Chondrocyte (in vitro differentiated cells): Measurements from ENCODE around the gene LIPK. TPM values are rescaled to one million over a fixed set of nuclear protein-coding genes. Genes with fewer than 3 reads are reported as not detected.

Experiments
- total RNA-seq: library from RNA; stranded (reverse); gene quantifications from 3 replicates; pipeline ENCODE4 v1.2.1, GENCODE V29; 2021

Gene LIPK
- total RNA-seq, 1 donor from 2014 or later, result not detected

Other genes with a start within 250 kb of the LIPK start
- 5.1 to 5.8 TPM (median 5.3 TPM) in 3 replicates for gene RNLS, start 122.9 kb upstream of the LIPK start, total RNA-seq
- not detected in 3 replicates for gene LIPJ, start 119.5 kb upstream of the LIPK start, total RNA-seq
- gene LIPF, start 41.8 kb upstream of the LIPK start, total RNA-seq, result not detected in 3 replicates
- not detected in 3 replicates for gene LIPN, start 53.8 kb downstream of the LIPK start, total RNA-seq
- not detected in 3 replicates for gene LIPM, start 96.5 kb downstream of the LIPK start, total RNA-seq
- not detected in 3 replicates for gene ANKRD22, start 145.6 kb downstream of the LIPK start, total RNA-seq
- 1.6 to 2.7 TPM (median 2.1 TPM) in 3 replicates for gene STAMBPL1, start 174.0 kb downstream of the LIPK start, total RNA-seq
- gene ACTA2, start 246.5 kb downstream of the LIPK start, total RNA-seq, result 846 to 4,145 TPM (median 3,929 TPM) in 3 replicates